Measurements from ENCODE around the gene AKAP13.
"Not testable (repeated sequence)": the region's sequence is repeated elsewhere in the genome, so short reads cannot be mapped to it uniquely, and the experiment has no call there.

The AKAP13 gene

DNA sequence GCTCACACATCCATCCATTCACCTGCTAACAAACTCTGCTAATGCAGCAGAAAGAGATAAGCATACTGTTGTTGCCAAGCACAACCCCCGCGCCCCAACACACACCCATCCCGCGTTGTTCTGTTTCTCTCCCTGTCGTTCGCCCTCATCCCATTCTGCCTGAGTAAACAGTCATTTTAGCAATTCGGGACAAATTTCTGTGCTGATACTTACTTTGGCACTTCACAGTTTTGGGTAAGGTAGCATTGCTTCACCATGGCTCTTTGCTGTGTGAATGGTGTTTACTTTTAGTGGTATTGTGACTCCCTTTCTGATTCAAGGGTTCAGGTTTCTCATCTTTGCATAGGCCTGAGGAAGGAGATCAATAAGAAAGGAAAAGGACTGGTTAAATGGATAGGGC, 149.7 kb downstream of the AKAP13 start:
- DNase-seq (ENCODE audit: low read depth in 1 of 2, low spot score in 1 of 2) = no peak
- TF ChIP-seq JUND (IDR thresholded peaks at IDR 0.05; ENCODE audit: low read depth) = no peak
- in situ Hi-C loops (cut with HindIII; ENCODE audit: low pct_unique_long_range_greater_than_20kb, low sequenced_read_pairs) = no loop called here

DNA sequence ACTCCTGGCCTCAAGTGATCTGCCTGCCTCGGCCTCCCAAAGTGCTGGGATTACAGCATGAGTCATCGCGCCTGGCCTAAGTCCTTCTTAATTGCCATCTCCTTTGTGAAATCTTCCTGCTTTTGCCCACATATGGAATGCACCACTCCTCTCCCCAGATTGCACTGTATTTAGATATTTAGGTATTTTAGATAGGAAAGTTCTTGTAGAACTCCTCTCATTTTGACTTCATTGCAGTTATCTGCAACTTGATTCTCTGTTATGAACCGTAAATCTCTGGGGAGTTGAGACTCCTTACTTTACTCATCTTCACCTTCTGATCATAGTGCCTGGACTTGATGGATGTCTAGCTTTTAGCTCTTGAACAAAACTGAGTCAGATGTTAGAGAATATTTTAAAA, 150.7 kb downstream of the AKAP13 start:
- DNase-seq (ENCODE audit: low read depth in 1 of 2, low spot score in 1 of 2) = no peak
- no peak for TF ChIP-seq JUND (IDR thresholded peaks at IDR 0.05; ENCODE audit: low read depth)
- in situ Hi-C loops (cut with HindIII; ENCODE audit: low pct_unique_long_range_greater_than_20kb, low sequenced_read_pairs) = no loop called here

DNA sequence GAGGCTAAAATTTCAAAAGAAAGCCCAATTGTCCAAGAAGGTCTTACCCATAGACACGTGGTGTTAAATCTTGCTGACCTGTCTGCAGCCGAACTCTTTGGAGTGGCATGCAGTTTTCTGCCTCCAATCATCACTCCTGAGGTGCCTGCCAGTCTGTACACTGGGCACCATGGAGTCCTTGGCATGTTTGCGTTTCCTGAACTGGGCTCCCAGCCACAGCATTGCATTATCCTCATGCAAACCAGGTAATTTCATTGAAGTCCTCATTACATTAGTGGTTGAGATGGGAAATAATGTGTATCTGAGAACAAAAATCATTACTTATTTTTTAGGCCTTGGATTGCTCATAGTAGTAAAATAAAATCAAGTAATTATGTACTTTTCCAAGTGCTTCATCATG, 152.3 kb downstream of the AKAP13 start:
- in situ Hi-C loops (cut with HindIII; ENCODE audit: low pct_unique_long_range_greater_than_20kb, low sequenced_read_pairs) = no loop called here
- TF ChIP-seq JUND (IDR thresholded peaks at IDR 0.05; ENCODE audit: low read depth) = no peak
- DNase-seq (ENCODE audit: low read depth in 1 of 2, low spot score in 1 of 2) = no peak

DNA sequence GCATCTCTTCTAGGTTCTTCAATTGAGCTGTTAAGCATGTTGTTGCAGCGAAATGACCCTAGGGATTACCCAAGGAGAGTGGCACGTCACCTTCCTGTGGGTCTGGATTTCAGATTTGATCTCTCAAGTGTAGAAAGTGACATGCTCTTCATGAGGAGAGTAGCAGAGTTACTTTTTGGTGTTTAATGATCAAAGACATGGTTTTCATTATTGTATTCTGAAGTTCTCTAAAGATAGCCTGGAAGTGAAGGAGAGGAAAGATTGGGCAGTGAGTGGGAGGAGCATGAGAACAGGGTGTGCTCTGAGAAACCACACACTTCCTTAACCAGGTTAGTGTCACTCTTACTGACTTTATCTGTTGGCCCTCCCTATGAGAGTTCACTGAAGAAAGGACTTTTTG, 153.6 kb downstream of the AKAP13 start:
- DNase-seq (ENCODE audit: low read depth in 1 of 2, low spot score in 1 of 2) = no peak
- in situ Hi-C loops (cut with HindIII; ENCODE audit: low pct_unique_long_range_greater_than_20kb, low sequenced_read_pairs) = no loop called here
- TF ChIP-seq JUND (IDR thresholded peaks at IDR 0.05; ENCODE audit: low read depth) = no peak

DNA sequence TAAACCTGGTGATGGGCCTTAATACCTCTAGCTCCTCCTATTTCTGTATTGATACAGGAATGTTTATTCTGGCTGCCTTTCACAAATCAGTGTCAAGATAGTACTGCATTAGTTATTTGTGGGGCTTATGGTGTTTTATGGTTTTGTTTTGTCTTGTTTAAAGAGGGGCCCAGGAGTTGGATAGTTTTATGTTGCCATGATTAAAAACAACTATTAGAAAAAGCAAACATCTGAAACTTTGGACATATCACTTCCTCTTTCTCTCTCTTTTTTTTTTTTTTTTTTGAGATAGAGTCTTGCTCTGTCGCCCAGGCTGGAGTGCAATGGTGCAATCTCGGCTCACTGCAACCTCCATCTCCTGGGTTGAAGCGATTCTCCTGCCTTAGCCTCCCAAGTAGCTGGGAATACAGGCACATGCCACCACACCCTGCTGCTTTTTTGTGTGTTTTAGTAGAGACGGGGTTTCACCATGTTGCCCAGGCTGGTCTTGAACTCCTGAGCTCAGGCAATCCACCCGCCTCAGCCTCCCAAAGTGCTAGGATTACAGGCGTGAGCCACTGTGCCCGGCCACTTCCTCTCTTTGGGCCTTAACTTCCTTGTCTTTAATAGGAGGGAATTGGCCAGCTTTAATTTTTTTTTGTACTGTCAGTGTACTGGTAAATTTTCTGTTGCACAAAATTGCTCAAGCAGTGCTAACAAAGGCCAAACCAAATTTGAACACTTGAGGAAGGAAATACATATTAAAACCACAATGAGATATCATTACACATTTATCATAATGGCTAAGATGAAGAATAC, 155.3 kb downstream of the AKAP13 start:
- DNase-seq (ENCODE audit: low read depth in 1 of 2, low spot score in 1 of 2); in situ Hi-C loops (cut with HindIII; ENCODE audit: low pct_unique_long_range_greater_than_20kb, low sequenced_read_pairs): not testable (repeated sequence)

DNA sequence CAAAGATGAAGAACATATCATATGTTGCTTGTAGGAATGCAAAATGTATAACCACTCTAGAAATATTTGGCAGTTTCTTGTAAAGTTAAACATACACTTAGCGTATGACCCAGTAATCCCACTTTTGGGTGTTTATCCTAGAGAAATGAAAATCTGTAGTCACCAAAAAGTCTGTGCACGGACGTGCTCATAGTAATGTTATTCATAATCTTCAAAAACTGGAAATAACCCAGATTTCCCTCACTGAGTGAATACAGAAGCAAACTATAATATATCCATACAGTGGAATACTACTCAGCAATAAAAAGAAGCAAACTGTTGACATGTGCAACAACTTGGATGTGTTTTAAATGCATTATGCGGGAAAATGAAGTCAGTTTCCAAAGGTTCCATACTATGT, 155.9 kb downstream of the AKAP13 start:
- in situ Hi-C loops (cut with HindIII; ENCODE audit: low pct_unique_long_range_greater_than_20kb, low sequenced_read_pairs) = no loop called here

DNA sequence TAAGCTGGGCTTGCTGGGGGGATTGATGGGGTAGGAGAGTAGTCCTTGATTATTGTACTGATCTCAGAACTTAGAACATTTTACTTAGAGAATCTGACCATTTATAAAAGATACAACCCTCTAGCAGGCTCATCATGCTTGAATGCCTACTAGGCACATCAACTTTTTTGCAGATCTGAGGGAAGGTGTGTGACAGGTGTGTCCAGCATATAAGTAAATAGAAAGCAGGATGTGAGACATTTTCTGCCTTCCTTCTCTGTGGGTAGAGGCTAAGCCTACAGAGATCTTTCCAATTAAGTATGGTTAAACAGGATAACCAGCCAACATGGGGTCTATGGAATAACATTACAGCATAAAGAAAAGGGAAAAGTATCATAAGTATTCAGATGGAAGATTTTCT, 159.1 kb downstream of the AKAP13 start:
- in situ Hi-C loops (cut with HindIII; ENCODE audit: low pct_unique_long_range_greater_than_20kb, low sequenced_read_pairs) = no loop called here
- DNase-seq (ENCODE audit: low read depth in 1 of 2, low spot score in 1 of 2) = no peak
- no peak for TF ChIP-seq JUND (IDR thresholded peaks at IDR 0.05; ENCODE audit: low read depth)

More for the DNA sequence above, 155.9 kb downstream of the AKAP13 start:
- no peak for DNase-seq (ENCODE audit: low read depth in 1 of 2, low spot score in 1 of 2)
- TF ChIP-seq JUND (IDR thresholded peaks at IDR 0.05; ENCODE audit: low read depth) = no peak

DNA sequence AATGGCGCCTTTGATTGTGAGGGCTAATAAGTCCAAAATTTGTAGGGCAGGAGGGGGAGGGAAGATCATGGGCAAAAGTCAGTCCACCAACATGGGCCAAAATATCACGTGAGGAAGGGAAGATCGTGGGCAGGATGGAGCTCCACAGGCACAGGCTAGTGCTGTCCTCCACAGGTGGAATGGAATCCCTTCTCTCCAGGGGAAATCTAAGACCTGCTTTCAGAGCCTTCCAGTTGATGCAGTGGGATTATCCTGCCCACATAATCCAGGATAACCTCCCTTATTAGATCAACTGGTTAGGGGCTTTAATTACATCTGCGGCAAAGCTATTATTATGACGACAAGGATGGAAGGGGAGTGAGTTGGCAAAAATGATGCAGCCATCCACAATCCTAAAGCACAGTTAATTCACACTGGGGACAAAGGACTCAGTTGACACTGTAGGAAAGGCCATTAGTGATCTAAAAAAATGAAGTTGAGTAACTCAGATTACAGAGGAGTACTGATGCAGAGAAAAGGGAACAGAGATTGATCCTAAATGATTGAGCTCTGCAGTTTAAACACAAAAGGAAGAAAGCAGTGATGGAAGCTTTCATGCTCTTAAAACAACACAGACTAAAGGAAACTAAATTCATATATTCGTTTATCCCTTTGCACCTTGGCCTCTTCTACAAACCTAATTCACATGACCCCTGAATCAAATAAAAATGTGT, 159.8 kb downstream of the AKAP13 start:
- in situ Hi-C loops (cut with HindIII; ENCODE audit: low pct_unique_long_range_greater_than_20kb, low sequenced_read_pairs) = no loop called here
- TF ChIP-seq JUND (IDR thresholded peaks at IDR 0.05; ENCODE audit: low read depth) = no peak
- no peak for DNase-seq (ENCODE audit: low read depth in 1 of 2, low spot score in 1 of 2)

DNA sequence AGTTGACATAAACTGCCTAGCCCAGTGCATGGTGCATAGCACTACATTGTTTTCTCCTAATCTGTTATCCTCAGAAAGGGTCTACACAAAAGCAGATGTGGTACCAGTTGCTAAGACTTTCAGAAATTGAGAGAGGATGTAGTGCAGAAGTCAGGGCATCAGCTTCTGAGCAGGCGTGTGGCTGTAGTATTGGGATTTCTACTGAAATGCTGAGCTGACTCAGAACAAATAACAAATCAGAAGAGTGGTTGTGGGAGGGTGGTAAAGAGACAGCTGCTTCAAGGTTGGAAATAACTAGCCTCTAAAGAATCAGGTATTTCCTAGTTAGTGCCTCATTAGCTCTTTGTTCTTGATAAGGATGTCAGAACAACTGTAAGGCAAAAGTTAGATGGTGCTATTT, 161.3 kb downstream of the AKAP13 start:
- no peak for TF ChIP-seq JUND (IDR thresholded peaks at IDR 0.05; ENCODE audit: low read depth)
- DNase-seq (ENCODE audit: low read depth in 1 of 2, low spot score in 1 of 2) = no peak
- in situ Hi-C loops (cut with HindIII; ENCODE audit: low pct_unique_long_range_greater_than_20kb, low sequenced_read_pairs) = no loop called here

DNA sequence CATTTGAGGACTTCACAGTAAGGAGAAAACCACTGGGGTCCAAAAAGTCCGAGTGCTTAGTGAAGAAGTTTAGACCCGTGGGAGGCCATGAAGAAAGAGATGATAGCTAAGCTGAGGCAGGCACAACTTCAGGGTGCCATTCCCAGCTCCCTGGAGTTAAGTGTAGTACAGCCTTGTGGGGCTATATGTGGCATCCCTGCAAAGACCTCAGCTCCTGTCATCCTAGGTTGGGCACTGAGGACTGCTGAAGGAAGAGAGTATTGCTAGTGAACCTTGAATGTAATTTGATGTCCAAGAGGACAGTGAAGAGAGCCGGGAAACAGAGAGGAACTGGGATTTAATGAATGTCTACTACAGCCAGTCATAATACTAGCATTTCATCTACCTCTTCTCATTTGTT, 162.1 kb downstream of the AKAP13 start:
- no peak for TF ChIP-seq JUND (IDR thresholded peaks at IDR 0.05; ENCODE audit: low read depth)
- no peak for DNase-seq (ENCODE audit: low read depth in 1 of 2, low spot score in 1 of 2)
- in situ Hi-C loops (cut with HindIII; ENCODE audit: low pct_unique_long_range_greater_than_20kb, low sequenced_read_pairs) = no loop called here

DNA sequence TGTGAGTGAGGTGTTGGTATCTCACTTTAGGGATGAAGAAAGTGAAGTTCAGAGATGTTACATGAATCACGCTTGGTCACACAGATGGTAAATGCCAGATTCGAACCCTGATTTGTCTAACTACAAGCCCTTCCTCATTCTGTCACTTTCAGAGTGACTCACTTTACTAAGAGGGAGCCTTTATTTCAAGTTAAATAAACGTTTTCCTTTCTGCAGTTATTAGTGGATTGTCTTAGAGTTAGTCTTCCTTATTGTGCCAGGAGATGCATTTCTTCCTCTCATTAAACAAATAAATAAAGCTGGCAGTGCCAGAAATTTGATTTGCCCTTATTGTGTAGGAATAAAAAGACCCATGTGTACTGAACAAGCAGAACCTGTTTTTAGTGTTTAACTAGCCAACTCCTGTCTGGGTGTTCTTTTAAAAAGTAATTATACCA, 162.5 kb downstream of the AKAP13 start:
- in situ Hi-C loops (cut with HindIII; ENCODE audit: low pct_unique_long_range_greater_than_20kb, low sequenced_read_pairs) = no loop called here
- no peak for TF ChIP-seq JUND (IDR thresholded peaks at IDR 0.05; ENCODE audit: low read depth)
- DNase-seq (ENCODE audit: low read depth in 1 of 2, low spot score in 1 of 2) = peak; percentile 11 to 79

DNA sequence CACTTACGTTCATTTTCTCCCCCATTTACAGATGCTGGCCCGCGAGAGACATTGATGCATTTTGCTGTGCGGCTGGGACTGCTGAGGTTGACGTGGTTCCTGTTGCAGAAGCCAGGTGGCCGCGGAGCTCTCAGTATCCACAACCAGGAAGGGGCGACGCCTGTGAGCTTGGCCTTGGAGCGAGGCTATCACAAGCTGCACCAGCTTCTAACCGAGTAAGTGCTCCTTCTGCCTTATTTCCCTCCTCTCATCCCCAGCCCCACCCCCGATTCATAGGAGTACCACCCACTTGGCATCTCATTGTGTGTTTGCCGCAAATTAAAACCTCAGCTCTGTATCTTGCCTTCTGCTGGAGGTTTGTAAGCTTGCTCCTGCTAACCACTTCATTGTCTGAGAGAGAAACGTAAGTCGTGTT, 163.3 kb downstream of the AKAP13 start:
- in situ Hi-C loops (cut with HindIII; ENCODE audit: low pct_unique_long_range_greater_than_20kb, low sequenced_read_pairs) = no loop called here
- TF ChIP-seq JUND (IDR thresholded peaks at IDR 0.05; ENCODE audit: low read depth) = no peak
- DNase-seq (ENCODE audit: low read depth in 1 of 2, low spot score in 1 of 2) = peak in 1 of 2 experiments; percentile 53

DNA sequence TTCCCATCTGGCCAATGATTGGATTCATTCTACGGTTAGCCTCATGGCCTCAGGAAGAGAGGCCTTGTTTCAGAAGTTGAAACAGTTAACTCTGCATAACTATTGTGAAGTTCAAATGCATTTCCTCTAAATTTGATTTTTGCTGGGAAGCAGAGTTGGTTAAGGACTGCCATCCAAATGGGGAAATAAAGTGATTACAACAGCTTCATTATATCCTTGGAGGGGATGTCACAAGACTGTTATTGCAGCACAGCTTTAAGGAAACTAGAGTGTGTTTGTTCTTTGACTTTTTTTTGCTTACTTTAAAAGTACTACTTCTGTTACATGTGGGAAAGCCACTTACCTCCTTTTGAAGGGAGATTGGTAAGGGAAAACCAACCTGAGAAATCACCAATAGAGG, 164.8 kb downstream of the AKAP13 start:
- TF ChIP-seq JUND (IDR thresholded peaks at IDR 0.05; ENCODE audit: low read depth) = no peak
- DNase-seq (ENCODE audit: low read depth in 1 of 2, low spot score in 1 of 2) = no peak
- in situ Hi-C loops (cut with HindIII; ENCODE audit: low pct_unique_long_range_greater_than_20kb, low sequenced_read_pairs) = no loop called here
